Left renal pelvis (tissue), 4 donors: ENCODE measurements around the gene HMG20B. TPM values are rescaled to one million over a fixed set of nuclear protein-coding genes. Genes with fewer than 3 reads are reported as not detected.
"Not testable (repeated sequence)": the region's sequence is repeated elsewhere in the genome, so short reads cannot be mapped to it uniquely, and the experiment has no call there.

Experiments
- DNase-seq, 4 donors: peaks; one replicate each; pipeline ENCODE4 v3.0.0-alpha.2; 2013; ENCODE audit warnings: low read depth in 4 of 4, low spot score in 3 of 4
- polyA plus RNA-seq, 4 donors: library from polyadenylated mRNA; unstranded; fragments of 120-200 nt; gene quantifications; one replicate each; pipeline ENCODE4 v1.2.1, GENCODE V29; 2013; ENCODE audit not compliant: insufficient read length in 4 of 4

The HMG20B gene
- polyA plus RNA-seq, 4 donors: 57.9 to 96.7 (median 69.9) TPM

DNA sequence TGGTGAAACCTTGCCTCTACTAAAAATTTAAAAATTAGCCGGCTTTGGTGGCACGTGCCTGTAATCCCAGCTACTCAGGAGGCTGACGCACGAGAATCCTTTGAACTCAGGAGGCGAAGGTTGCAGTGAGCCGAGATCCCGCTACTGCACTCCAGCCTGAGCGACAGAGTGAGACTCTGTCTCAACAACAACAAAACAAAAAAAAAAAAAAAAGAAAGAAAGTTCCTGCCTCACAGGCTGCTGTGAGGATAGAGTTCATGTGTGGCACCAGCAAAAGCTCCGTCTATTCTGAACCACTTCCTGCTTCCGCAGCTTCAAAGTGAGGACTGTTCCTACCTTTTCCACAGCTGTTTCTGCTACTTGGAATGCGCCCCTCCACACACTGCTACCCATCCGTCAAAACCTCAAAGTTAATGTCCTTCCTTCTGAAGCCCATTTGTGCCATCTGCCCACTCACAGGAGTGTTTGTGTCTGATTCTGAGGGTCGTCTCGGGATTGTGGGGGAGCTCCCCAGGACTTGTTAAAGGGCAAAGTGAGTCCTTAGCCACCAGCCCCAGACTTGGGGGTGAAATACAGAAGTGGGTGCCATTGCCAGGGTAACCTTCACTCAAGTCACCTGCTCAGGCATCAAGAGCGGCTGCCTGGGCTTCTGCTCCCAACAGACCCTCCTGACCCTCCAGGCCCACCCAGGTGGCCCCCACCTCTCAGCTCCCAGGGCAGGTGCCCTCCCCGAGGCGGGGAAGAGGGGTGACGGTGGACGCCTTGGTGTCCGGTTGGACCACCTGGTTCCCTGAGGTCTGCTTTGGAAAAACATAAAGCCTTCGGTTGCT is 18.3 kb upstream of the HMG20B start:
- no peak for DNase-seq

DNA sequence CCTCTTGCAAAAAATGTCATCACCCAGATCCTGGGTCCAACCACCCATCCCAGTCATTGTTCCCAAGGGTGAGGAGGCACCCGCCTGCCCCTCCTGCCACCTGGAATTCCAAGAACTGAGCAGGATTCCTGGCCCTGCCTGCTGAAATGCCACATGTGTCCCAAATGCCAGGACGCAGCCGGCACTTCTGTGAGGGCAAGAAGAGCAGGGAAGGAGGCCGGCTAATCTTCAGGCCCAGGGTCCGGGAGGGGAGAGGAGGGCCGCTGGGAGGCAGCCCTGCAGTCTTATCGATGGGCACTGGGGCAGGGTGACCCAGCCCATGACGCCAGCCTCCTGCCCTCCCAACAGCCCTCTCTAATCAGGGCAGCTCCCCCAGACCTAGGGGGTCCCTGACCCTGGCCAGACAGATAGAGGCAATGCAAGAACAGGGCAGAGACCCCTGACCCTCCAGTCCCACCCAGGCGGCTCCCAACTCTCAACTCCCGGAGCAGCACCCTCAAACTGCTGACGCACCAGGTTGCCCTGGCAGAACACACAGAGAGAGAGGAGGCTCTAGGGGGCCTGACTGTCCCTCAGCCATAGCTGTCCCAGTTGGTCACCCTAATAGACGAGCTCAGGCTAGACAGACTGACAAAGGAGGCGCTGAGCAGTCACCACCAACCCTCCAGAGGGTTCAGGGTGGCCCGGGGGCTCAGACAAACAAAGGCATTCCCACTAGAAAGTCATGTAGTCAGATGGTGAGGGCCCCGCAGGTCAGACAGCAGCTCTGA is 16.9 kb upstream of the HMG20B start:
- no peak for DNase-seq

DNA sequence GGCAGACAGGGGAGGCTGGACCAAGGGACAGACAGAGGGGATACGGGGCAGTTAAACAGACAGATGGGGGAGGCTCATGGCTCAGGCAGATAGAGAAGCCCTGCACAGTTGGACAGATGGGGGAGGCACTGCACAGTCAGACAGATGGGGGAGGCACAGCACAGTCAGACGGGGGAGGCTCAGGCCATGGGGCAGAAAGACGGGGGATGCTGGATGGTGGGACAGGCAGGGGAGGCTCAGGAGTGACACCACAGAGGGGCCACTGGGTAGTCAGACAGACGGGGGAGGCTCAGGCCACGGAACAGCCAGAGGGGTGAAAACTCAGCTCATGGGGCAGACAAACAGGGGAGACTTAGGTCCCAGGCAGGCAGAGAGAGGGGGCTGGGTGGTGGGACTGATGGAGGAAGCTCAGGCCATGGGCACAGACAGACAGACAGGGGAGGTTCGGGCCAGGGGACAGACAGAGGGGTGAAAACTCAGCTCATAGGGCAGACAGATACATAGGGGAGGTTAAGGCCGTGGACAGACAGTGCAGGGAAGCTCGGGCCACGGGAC is 16.2 kb upstream of the HMG20B start:
- no peak for DNase-seq

DNA sequence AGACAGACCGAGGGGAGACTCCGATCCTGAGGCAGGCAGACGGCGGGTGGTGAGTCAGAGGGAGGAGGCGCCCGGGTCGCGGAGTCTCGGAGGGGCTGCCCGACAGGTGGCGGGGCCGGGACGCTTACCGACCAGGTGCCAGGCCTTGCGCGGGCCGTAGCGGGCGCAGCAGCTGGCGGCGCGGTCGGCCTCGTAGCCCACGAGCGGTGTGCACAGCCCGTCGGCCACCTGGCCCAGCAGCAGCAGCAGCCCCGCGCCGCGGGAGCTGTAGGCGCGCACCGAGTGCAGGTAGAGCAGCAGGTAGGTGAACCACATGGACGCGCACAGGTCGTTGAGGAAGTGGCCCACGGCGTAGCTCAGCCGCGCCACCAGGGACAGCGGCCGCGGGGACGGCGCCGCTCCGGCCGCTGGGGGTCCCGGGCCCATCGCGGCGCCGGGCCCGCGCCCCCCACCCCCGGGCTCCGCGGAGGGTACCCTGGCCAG is 15.7 kb upstream of the HMG20B start:
- DNase-seq: no peak

DNA sequence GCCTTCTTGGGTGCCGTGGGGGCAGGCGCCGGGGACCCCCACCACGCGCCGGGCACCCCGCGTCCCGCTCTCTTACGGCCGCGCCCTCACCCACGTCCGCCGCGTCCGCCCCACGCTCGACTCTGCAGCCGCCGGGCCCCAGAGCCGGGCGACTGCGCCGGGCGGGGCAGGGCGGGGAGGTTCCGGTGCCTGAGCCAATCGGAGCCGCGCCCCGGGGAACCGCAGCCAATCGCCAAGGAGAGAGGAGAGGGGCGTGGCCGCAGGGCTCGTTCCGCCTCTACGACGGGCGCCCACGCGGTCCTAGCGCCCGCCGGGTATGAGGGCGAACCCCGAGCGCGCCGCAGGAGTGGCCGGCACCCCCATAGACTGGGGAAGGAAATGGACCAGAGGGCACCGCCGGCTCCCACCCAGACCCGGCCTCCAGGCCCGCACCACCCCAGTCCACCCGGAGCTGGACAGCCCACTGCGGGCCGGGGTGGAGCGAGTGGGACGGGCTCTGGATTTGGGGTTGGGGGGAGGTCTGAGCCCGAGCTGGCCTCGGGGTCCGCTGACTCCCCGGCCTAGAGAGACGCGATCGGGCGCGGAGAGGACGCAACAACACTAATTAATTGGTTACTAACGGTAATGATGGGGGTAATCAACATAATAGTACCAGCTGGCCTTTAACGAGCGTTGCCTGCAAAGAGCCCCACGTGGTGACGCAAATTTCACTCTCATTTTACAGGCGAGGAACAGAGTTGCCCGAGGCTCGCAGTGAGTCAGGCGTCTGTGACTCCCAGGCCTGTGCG is 15.1 kb upstream of the HMG20B start, which contains the start of gene MFSD12:
MFSD12 (minus strand) TSS at position 126 of the 788 bp plus-strand sequence. CDS start 183 bp downstream, outside the sequence.
- peak; percentile 77 to 88 (median 83) for DNase-seq

DNA sequence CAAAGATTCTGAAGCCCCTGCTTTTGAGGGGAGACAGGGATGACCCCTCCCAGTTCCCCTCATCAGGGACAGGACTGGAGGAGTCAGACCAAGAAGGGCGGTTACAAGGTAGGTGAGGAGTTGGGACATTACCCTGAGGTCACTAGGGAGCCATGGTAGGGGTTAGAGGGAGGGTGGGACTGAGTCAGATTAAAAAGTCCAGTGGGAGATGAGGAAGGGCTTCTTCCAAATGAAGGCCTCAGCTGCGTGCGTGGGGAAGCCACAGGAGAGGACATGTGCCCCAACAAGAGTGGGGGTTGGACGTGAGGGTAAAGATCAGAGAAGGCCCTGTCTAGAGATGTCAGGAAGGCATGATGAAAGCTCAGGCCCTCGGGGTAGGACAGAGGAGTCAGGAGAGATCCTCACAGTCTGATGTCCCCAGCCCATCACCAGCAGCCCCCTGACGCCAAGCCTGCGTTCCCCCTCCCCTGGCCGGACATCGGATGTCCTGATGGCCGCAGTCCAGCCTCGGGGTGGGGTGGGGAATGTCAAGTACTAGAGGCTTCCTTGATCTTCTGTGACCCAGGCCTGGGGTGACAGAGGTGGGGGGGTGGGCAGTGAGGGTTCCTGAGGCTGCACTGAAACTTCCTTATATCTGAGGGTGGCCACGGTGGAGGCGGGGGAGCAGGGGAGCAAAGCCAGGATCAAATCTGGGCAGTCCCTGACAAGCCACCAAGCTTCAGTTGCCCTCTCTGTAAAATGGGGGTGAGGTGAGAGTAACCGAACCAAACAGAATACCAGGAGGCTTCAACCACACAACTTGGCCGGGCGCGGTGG is 8.8 kb upstream of the HMG20B start:
- no peak for DNase-seq

DNA sequence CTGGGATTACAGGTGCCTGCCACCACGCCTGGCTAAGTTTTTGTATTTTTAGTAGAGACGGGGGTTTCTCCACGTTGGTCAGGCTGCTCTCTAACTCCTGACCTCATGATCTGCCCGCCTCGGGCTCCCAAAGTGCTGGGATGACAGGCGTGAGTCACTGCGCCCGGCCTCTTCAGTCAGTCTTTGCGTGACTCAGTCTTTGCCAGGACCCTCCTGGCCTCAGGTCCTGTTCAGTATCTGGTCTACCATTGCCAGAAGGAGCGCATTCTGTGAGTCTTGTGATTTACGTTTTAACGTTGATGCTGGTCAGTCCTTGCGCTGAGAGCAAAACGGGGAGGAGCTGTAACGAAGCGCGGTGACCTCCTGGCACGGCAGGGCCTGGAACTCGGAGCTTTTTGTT is 7.6 kb upstream of the HMG20B start:
- no peak for DNase-seq

DNA sequence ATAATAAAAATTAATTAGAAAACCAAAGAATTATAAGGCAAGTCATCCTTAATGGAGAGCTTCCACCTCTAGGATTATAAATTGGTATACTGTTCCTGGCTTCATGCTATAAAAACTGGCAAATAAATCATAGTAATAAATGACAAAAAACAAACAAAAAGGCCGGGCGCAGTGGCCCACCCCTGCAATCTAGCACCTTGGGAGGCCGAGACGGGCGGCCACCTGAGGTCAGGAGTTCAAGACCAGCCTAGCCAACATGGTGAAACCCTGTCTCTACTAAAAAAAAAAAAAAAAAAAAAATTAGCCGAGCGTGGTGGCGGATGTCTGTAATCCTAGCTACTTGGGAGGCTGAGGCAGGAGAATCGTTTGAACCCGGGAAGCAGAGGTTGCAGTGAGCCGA is 2.7 kb upstream of the HMG20B start:
- DNase-seq: not testable (repeated sequence)

DNA sequence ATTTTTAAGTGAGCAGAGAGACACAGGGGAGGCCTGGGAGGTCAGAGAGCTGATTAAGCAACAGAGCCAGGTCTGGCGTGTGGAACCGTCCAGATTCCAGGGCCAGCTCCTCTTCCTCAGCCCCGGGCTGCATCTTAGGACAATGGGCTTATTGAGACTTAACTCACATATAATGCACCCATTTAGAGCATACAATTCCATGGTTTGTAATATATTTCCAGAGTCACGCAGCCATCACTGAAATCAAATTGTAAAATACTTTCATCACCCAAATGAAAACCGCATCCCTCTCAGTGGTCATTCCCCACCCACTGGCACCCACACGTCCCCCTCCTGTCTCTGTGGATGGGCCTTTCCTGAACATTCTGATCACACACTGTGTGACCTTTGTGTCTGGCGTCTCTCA is 2.1 kb upstream of the HMG20B start:
- DNase-seq: no peak

DNA sequence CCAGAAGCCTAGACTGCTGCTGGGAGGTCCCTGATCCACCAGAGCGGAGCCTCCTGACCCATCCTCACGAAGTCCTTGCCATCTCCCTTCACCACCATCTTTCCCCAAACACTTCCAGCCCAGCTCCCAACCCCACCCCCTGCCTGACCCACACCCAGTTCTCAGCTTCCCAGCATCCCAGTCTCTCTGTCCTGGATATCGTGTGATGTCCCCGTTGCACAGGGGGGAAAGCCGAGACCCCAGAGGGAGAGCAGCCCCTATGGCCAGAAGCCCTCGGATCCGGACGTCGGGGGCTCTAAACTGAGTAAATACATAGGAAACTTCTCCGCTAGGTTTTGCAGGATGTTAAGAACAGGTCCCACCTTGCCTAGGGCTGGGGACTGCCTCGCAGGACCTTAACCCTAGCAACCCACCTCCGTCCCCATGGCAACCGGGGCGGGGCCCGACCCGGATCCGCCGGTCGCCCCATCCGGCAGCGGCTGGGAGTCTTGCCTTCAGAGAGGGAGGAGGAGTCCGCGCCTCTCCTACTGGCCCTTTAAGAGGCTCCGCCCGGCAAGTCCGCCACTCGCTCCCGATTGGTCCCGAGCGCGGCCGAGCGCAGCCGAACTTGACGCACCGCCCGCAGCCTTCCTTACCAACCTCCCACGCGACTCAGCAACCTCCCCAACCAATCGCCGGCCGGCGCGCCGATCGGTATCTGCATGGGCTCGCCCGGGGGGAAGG is 451 bp upstream of the HMG20B start:
- DNase-seq: peak; percentile 97 to 99 (median 98)

DNA sequence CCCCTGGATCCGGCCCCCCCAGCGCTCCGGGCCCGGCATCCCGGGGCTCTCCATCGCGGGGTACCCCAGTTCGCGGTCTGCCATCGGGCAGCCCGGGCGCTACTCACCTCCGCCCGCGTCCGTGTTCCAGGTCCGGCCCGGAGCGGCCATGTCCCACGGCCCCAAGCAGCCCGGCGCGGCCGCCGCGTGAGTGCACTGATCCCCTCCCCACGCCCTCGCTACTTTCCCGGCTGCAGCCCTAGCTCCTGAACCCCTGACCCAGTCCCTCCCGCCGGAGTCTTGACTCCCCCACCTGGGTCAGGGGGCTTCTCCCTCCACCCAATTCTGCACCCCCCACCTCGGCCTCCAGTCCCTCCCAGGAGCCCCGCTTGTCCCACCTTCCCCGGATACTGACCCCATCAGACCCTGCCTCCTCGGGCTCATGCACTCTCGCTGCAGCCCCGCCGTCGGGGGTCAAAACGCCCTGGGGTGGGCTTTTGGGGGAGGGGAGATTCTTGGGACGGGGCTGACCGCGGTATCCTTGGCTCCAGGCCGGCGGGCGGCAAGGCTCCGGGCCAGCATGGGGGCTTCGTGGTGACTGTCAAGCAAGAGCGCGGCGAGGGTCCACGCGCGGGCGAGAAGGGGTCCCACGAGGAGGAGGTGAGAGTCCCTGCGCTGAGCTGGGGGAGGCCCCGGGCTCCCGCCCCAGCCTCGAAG is 566 bp downstream of the HMG20B start:
- no peak for DNase-seq

DNA sequence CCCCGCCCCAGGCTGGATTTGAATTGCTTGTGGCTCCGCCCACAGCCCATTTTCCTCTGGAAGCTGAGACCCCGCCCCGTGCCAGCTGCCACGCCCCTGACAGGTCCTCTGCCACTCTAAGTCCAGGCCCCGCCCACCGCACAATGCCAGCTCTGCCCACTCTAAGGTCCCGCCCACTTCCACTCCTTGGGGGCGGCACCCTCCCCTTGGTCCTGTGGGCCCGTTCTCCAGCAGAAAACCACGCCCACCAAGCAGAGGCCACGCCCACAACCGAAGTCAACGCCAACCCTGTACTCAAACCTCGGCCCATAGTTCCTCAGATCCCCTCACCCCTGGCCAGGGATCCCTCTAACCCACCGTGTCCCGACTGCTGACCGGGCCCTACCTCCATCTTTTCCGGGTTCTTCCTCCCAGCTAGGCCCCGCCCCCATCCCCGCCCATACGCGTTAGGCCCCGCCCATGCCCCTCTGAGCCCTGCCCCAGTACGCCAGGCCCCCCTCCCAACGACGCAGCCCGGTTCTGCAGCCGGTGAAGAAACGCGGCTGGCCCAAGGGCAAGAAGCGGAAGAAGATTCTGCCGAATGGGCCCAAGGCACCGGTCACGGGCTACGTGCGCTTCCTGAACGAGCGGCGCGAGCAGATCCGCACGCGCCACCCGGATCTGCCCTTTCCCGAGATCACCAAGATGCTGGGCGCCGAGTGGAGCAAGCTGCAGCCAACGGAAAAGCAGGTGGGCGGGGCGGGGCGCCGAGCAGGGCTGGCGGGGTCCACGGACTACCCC is 1.3 kb downstream of the HMG20B start:
- DNase-seq: no peak

DNA sequence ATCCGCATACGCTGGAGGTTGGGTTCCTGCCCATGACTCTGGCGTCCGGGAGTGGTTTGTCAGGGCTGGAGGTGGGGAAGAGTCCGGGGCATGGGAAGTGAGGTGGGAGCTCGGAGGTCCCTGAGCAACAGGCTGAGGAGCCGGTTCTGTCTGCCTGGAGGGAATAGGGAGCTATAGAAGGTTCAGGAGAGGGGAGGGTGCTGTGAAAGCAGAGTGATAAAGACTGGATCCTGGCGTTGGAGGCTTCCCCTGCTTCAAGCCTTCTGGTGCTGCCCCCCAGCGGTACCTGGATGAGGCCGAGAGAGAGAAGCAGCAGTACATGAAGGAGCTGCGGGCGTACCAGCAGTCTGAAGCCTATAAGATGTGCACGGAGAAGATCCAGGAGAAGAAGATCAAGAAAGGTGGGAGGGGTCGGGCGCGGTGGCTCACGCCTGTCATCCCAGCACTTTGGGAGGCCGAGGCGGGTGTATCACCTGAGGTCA is 2.6 kb downstream of the HMG20B start:
- no peak for DNase-seq

DNA sequence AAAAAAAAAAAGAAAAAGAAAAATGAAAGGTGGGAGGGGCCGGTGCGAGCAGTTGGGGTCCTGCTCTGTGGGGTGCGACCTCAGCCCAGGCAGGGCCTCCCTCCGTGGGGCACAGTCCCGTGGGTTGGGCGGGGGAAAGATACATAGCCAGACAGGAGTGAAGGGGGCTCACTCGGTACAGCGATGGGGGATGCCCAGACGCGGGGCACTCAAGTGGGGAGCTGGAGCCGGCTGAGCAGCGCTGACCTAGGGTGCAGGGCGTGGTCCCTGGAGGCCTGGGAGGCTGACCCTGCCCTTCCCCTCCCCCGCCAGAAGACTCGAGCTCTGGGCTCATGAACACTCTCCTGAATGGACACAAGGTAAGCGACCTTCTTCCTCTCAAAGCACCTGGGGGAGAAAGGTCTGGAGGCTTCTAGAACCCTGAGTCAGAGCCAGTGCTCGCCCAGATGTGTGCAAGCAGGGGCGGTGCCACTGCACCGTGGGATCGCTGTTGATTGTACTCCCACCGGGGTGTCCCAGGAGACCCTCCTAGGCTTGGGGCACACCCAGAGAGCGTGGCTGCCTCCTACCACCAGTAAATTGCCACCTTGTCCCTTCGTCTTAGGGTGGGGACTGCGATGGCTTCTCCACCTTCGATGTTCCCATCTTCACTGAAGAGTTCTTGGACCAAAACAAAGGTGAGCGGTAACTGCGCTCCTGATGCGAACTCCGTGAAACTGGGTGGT is 3.4 kb downstream of the HMG20B start:
- no peak for DNase-seq

DNA sequence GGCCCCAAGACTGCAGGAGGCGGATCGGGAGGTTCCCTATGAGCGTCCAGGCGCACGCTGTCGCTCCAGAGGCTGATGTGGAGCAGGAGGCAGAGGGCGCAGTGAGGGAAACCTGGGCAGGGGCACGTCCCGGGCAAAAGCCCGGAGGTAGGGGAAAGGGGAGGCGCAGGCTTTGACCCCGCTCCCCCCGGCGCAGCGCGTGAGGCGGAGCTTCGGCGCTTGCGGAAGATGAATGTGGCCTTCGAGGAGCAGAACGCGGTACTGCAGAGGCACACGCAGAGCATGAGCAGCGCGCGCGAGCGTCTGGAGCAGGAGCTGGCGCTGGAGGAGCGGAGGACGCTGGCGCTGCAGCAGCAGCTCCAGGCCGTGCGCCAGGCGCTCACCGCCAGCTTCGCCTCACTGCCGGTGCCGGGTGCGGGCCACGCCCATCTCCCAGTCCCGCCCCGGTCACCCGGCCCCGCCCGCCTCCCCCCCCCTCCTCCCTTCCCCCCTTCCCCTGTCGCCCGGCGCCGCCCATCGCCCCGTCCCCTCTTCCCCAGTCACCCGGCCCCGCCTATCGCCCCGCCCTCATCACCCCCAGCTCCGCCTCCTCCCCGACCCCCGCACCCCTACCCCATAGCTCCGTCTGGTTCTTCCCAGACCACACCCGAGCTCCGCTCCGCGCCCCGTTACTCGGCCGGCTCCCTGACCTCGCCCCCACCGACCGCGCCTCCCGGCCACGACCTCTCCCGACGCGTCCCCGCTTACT is 4.1 kb downstream of the HMG20B start:
- DNase-seq: no peak

DNA sequence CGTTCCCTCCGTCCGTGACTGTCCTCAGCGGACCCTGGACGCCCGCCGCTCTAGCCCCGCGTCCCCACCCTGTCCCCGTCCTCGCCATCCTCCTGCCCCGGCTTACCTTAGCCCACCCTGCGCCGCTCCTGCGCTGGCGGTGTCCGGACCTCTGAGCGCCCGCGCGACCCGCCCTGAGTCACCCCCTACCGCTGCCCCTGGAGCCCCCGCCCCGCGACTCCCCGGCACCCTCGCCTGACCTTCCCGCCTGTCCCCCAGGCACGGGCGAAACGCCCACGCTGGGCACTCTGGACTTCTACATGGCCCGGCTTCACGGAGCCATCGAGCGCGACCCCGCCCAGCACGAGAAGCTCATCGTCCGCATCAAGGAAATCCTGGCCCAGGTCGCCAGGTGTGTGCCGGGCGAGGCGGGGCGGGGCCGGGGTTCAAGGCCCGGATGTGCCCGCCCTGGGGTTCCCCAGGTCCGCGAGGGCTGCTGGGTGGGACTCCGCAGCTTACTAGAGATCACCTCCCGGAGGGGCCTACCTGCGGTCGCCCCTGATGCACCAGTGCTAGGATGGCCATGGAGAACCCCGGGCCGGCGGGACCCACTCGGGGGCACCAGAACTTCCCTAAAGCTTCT is 5.1 kb downstream of the HMG20B start:
- DNase-seq: no peak
